ENCODE data around the gene PLCL1.

DNA sequence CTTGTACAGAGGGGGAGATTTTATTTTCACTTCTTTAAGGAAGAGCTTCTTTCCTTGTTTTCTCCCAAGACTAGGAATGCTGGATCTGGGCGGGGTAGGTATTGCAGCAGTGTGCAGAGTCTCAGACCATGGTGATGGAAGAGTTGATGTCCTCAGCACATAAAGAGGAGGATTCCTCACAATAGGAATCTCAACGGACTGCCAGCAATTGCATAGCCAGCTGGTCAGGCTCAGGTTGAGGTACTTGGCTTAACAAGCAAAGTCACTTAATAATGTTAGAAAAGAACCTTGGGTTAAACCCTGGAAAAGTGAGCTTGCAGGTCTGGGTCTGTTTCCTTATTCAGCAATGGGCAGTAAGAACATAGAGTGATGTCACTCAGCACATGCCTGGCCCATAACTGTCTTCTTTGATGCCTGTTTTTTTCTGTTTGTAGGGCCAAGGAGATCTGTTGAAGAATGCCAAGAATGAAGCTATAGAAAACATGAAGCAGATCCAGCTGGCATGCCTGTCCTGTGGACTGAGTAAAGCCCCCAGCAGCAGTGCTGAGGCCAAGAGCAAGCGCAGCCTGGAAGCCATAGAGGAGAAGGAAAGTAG is 342.1 kb downstream of the PLCL1 start:
- TF ChIP-seq, protein P1, sequence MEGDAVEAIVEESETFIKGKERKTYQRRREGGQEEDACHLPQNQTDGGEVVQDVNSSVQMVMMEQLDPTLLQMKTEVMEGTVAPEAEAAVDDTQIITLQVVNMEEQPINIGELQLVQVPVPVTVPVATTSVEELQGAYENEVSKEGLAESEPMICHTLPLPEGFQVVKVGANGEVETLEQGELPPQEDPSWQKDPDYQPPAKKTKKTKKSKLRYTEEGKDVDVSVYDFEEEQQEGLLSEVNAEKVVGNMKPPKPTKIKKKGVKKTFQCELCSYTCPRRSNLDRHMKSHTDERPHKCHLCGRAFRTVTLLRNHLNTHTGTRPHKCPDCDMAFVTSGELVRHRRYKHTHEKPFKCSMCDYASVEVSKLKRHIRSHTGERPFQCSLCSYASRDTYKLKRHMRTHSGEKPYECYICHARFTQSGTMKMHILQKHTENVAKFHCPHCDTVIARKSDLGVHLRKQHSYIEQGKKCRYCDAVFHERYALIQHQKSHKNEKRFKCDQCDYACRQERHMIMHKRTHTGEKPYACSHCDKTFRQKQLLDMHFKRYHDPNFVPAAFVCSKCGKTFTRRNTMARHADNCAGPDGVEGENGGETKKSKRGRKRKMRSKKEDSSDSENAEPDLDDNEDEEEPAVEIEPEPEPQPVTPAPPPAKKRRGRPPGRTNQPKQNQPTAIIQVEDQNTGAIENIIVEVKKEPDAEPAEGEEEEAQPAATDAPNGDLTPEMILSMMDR (IDR thresholded peaks at IDR 0.05; ENCODE audit: low read length), result no peak
- no peak for TF ChIP-seq EZH2 (optimal IDR thresholded peaks at IDR 0.05; ENCODE audit: low read depth, low read length)
